Activated CD8-positive, alpha-beta T cell treated with anti-CD3 and anti-CD28 coated beads for 36 hours (primary cell): Measurements from ENCODE around the gene SPATA32. TPM values are rescaled to one million over a fixed set of nuclear protein-coding genes. Genes with fewer than 3 reads are reported as not detected.

ENCODE experiments used
- ATAC-seq: fragments of 200-7000 bp; cut with Tn5 transposase; one replicate; pipeline ENCODE4 v1.10.0; 2021; ENCODE audit warnings: mild to moderate bottlenecking, moderate library complexity
- CTCF ChIA-PET: fragments of 350-600 bp; sonication (Branson Sonifier 250); formaldehyde crosslinking; loops from one replicate; lab custom pipeline; 2021; ENCODE audit warnings: antibody characterized with exemption; lab: Charles Lee
- POLR2A ChIA-PET: fragments of 350-600 bp; sonication (Branson Sonifier 250); formaldehyde crosslinking; loops from one replicate; lab custom pipeline; 2021; ENCODE audit warnings: antibody characterized with exemption; lab: Charles Lee
- DNase-seq: peaks from one replicate; pipeline ENCODE4 v3.0.0-alpha.2; 2020
- H3K27ac Mint-ChIP-seq: one replicate; pipeline ENCODE4 v1.8.0; 2021; ENCODE audit warnings: mild to moderate bottlenecking, mixed read lengths
- H3K27me3 Mint-ChIP-seq: one replicate; pipeline ENCODE4 v1.8.0; 2021; ENCODE audit warnings: mixed read lengths
- H3K36me3 Mint-ChIP-seq: one replicate; pipeline ENCODE4 v1.8.0; 2021; ENCODE audit warnings: low read depth, mixed read lengths
- H3K4me1 Mint-ChIP-seq: one replicate; pipeline ENCODE4 v1.8.0; 2021; ENCODE audit warnings: low read depth, mixed read lengths
- H3K4me3 Mint-ChIP-seq: one replicate; pipeline ENCODE4 v1.8.0; 2021; ENCODE audit warnings: mild to moderate bottlenecking, moderate library complexity, mixed read lengths
- H3K9me3 Mint-ChIP-seq: one replicate; pipeline ENCODE4 v1.8.0; 2021; ENCODE audit warnings: mixed read lengths
- intact Hi-C: fragments of 100-400 bp; cut with micrococcal nuclease; formaldehyde crosslinking; loops from one replicate; pipeline ENCODE4 v1.10.0; 2022
- total RNA-seq, 2 experiments: library from RNA; stranded (reverse); gene quantifications; one replicate each; pipeline ENCODE4 v1.2.3, GENCODE V29; 2021
- TF ChIP-seq, protein P1 (sequence below): fragments of 200-600 bp; IDR thresholded peaks from one replicate; pipeline ENCODE4 v1.8.0; 2022; ENCODE audit warnings: antibody characterized with exemption, mild to moderate bottlenecking

The SPATA32 gene
- total RNA-seq, 2 experiments from 2014 or later = 0.27 to 0.63 TPM

DNA sequence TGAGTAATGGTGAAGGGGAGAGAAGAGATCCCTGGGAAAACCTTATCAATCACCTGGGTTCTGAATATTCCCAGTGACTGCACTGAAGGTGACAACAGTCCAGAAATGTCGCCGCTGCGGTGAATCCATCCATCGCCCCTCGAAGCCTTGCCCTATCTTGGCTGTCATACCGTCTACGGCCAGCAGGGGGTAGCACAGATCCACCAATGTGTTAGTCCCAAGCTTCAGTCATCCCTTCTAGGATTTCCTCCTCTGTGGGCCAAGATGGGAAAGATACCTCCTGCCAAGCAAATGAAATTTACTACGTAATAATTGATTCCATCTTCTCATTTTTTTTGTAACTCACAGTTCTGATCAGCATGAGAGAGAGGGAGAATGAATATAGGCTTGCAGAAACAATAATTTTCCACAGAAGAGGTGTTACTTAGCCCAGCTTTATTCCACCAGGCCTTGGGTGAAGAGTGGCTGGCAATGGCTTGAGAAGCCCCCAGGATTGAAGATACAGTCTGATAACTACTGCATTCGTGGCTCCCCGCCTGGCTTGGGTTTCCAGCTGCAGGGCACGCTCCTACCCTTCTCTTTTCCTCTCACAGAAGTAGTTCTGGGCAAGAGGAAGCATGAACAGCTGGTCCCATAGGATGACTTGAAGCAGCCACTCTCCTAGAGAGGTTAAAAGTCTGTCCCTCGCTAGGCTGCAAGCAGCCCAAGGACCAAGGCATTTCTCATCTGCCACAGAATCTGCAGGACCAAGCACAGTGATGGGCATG lies 42.8 kb downstream of the SPATA32 start:
- TF ChIP-seq, protein P1, sequence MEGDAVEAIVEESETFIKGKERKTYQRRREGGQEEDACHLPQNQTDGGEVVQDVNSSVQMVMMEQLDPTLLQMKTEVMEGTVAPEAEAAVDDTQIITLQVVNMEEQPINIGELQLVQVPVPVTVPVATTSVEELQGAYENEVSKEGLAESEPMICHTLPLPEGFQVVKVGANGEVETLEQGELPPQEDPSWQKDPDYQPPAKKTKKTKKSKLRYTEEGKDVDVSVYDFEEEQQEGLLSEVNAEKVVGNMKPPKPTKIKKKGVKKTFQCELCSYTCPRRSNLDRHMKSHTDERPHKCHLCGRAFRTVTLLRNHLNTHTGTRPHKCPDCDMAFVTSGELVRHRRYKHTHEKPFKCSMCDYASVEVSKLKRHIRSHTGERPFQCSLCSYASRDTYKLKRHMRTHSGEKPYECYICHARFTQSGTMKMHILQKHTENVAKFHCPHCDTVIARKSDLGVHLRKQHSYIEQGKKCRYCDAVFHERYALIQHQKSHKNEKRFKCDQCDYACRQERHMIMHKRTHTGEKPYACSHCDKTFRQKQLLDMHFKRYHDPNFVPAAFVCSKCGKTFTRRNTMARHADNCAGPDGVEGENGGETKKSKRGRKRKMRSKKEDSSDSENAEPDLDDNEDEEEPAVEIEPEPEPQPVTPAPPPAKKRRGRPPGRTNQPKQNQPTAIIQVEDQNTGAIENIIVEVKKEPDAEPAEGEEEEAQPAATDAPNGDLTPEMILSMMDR = peak; percentile 99
- ATAC-seq (peak; percentile 12), DNase-seq (peak; percentile 94)
- H3K27me3 Mint-ChIP-seq = no peaks in the 10 kb centered on the region
- peaks cover 64% of the 10 kb centered on the region for H3K36me3 Mint-ChIP-seq
- intact Hi-C loops = loop anchor here (1.0 to 5.0 kb wide), 2 partner anchors 16 to 168 kb away; no protein-coding TSS in a partner anchor
- peak overlapping the region; percentile 94 for H3K4me3 Mint-ChIP-seq
- POLR2A ChIA-PET = interaction anchor here (0.7 to 21.2 kb wide), 10 partner anchors 13 to 169 kb away, joined by 3 to 399 read pairs (median 4); partner anchors contain the start of genes HEXIM1 and MAP3K14
- H3K27ac Mint-ChIP-seq = peak overlapping the region; percentile 63
- peaks cover 26% of the 10 kb centered on the region for H3K4me1 Mint-ChIP-seq
- H3K9me3 Mint-ChIP-seq = no peaks in the 10 kb centered on the region
- CTCF ChIA-PET = interaction anchor here (0.6 to 10.4 kb wide), 47 partner anchors 8 to 222 kb away, joined by 3 to 406 read pairs (median 5); partner anchors contain the start of genes ACBD4, HEXIM1, HEXIM2 and MAP3K14

Other genes with a start within 250 kb of the SPATA32 start
- gene DCAKD, start 210.5 kb downstream of the SPATA32 start, total RNA-seq = 10 to 100 TPM; 34.3 to 35.8 TPM
- 100 to 1,000 TPM; 156 to 169 TPM for gene NMT1, start 200.8 kb downstream of the SPATA32 start, total RNA-seq
- 1 to 10 TPM; 3.9 to 6.6 TPM for gene PLCD3, start 129.6 kb downstream of the SPATA32 start, total RNA-seq
- 10 to 100 TPM; 12.4 to 12.6 TPM for gene ACBD4, start 126.4 kb downstream of the SPATA32 start, total RNA-seq
- 10 to 100 TPM; 22.6 to 23.5 TPM for gene HEXIM1, start 113.6 kb downstream of the SPATA32 start, total RNA-seq
- gene HEXIM2, start 100.2 kb downstream of the SPATA32 start, total RNA-seq = 1 to 10 TPM; 4.1 to 4.2 TPM
- gene FMNL1, start 40.2 kb downstream of the SPATA32 start, total RNA-seq = 100 to 1,000 TPM; 285 to 298 TPM
- gene MAP3K14, start 54.9 kb upstream of the SPATA32 start, total RNA-seq = 10 to 100 TPM; 31.6 to 31.9 TPM
- gene ARHGAP27, start 170.8 kb upstream of the SPATA32 start, total RNA-seq = 10 to 100 TPM; 37.8 to 40.9 TPM
- 10 to 100 TPM; 18.8 to 20.0 TPM for gene PLEKHM1, start 228.6 kb upstream of the SPATA32 start, total RNA-seq